ENCODE data around the gene HK1. TPM values are rescaled to one million over a fixed set of nuclear protein-coding genes. Genes with fewer than 3 reads are reported as not detected.

HK1 gene
- total RNA-seq: 100 to 1,000 TPM; 186 to 228 TPM

DNA sequence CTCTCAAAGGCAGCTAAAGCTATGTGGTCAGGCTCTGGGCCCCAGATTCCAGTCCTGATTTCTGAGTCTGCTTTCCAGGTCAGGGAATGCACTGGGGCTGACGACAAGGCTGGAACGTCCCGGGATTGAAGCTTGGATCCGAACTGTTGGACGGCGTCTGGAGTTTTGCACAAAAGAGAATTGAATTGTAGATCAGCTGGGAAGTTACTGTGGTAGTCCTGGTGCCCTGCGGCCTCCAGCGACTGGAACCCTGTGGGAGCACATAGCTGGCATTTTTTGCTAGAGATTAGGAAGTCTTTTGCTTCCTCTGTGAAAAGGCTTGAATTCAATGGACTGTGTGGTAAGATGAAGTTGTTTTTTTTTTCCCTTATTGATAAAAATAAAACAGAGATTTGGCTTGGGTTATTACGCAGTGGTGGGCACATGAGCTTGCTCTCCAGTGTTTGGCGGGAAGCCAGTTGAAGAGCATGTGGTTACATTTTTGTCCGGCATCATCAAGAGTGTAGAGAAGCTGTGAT is at the start of gene HK1:
TSS of gene HK1 (plus strand) at position 51 of the 518 bp plus-strand sequence.
- Histone ChIP-seq H3K9me3 (no peaks in the 10 kb centered on the region), H3K27me3 (no peaks in the 10 kb centered on the region), H3K27ac (peak within 1 kb of the TSS in 1 of 2 donors; percentile 58), H3K36me3 (no peaks in the 10 kb centered on the region), H3K4me3 (no peak within 1 kb of the TSS), H3K4me1 (peaks cover 0 to 24% of the 10 kb centered on the region in 2 donors)
- no peak for DNase-seq (ENCODE audit: low spot score)
- TF ChIP-seq, protein P1, sequence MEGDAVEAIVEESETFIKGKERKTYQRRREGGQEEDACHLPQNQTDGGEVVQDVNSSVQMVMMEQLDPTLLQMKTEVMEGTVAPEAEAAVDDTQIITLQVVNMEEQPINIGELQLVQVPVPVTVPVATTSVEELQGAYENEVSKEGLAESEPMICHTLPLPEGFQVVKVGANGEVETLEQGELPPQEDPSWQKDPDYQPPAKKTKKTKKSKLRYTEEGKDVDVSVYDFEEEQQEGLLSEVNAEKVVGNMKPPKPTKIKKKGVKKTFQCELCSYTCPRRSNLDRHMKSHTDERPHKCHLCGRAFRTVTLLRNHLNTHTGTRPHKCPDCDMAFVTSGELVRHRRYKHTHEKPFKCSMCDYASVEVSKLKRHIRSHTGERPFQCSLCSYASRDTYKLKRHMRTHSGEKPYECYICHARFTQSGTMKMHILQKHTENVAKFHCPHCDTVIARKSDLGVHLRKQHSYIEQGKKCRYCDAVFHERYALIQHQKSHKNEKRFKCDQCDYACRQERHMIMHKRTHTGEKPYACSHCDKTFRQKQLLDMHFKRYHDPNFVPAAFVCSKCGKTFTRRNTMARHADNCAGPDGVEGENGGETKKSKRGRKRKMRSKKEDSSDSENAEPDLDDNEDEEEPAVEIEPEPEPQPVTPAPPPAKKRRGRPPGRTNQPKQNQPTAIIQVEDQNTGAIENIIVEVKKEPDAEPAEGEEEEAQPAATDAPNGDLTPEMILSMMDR (IDR thresholded peaks at IDR 0.05): no peak

DNA sequence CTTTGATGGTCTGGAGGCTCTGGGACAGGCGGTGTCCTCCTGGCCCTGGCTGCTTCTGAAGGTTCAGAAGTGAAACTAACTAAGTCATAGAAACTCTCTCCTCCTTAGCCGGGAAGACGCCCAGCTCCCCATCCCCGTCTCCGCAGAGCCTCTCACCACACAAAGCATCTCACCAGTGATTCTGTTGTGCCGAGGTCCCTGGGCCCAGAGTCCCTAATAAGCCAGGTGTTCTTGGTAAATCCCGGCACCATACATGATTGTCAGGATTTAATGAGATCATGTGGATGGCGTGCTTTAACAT is 48.7 kb upstream of the HK1 start:
- Histone ChIP-seq H3K9me3 (no peaks in the 10 kb centered on the region), H3K4me1 (peaks cover 0 to 10% of the 10 kb centered on the region in 2 donors), H3K36me3 (no peaks in the 10 kb centered on the region), H3K4me3 (no peak overlapping the region), H3K27ac (no peak overlapping the region), H3K27me3 (no peaks in the 10 kb centered on the region)
- TF ChIP-seq, protein P1 (IDR thresholded peaks at IDR 0.05): no peak
- no peak for DNase-seq (ENCODE audit: low spot score)

DNA sequence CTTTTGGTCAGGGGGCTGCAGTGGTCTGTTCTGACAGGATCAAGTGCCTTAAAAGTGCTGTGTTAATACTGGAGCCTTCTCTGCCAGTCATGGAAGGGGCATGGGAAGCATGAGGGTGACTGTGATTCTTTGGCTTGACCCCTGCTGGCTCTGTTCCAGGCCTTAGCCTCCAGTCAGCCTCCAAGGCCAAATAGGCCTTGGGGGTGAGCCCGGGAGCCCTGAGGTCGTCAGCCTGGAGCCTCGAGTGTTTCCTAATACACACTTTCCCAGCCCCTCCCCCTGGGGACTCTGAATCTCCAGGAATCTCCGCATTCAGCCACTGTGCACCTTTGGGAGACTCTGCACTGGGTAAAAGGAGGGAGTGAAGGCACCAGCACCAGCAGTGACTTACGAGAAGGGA is 48.2 kb upstream of the HK1 start:
- H3K36me3 ChIP-seq: no peaks in the 10 kb centered on the region
- TF ChIP-seq, protein P1 (IDR thresholded peaks at IDR 0.05): no peak
- no peaks in the 10 kb centered on the region for H3K9me3 ChIP-seq
- H3K27me3 ChIP-seq: no peaks in the 10 kb centered on the region
- H3K27ac ChIP-seq: no peak overlapping the region
- peaks cover 0 to 10% of the 10 kb centered on the region in 2 donors for H3K4me1 ChIP-seq
- no peak overlapping the region for H3K4me3 ChIP-seq
- DNase-seq (ENCODE audit: low spot score): no peak

DNA sequence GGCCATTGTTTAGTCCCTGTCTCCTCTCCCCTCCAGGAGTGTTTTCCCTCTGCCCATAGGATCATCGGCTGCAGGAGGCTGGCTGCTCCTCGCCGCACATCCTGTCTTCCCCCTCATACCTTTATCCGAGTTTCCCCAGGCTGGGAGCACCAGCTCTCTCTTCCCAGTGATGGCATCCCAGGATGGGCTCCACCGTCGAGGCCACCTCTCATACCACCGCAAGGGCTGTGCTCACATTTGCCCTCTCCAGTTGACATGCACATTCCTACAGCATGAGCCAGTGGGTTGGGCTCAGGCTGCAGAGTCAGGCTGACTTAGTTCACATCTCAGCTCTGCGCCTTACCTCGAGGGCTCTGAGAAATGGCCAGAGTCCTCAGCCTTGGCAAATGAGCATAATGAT is 46.0 kb upstream of the HK1 start:
- Histone ChIP-seq H3K9me3 (no peaks in the 10 kb centered on the region), H3K27me3 (no peaks in the 10 kb centered on the region), H3K4me1 (peaks cover 0 to 10% of the 10 kb centered on the region in 2 donors), H3K36me3 (no peaks in the 10 kb centered on the region), H3K4me3 (no peak overlapping the region), H3K27ac (no peak overlapping the region)
- TF ChIP-seq, protein P1 (IDR thresholded peaks at IDR 0.05): no peak
- DNase-seq (ENCODE audit: low spot score): no peak

DNA sequence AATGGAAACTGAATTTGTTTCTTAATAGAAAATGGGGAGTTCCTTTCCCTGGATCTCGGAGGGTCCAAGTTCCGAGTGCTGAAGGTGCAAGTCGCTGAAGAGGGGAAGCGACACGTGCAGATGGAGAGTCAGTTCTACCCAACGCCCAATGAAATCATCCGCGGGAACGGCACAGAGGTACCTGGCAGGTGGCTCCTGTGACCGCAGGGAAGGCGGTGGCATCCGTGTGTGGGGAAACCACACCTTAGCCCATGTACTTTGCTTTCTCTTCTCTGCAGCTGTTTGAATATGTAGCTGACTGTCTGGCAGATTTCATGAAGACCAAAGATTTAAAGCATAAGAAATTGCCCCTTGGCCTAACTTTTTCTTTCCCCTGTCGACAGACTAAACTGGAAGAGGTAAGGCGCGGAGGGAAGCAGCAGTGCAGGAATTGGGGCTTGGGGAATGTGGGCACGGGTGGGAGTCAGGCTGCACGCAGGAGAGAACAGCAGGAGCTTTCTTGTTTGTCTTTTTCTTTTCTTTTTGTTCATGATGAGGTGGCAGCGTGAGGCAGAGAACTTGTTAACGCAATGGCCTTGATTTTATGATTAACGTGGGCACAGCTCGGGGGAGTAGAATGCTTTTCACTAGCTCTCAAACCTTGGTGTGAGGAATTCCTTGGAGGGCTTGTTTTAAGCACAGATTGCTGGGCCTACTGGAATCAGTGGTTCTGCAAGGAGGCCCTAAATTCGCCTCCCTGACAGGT is 45.4 kb upstream of the HK1 start:
- Histone ChIP-seq H3K27ac (no peak overlapping the region), H3K4me3 (no peak overlapping the region), H3K27me3 (no peaks in the 10 kb centered on the region), H3K36me3 (no peaks in the 10 kb centered on the region), H3K4me1 (peaks cover 0 to 10% of the 10 kb centered on the region in 2 donors), H3K9me3 (no peaks in the 10 kb centered on the region)
- TF ChIP-seq, protein P1 (IDR thresholded peaks at IDR 0.05): no peak
- no peak for DNase-seq (ENCODE audit: low spot score)

DNA sequence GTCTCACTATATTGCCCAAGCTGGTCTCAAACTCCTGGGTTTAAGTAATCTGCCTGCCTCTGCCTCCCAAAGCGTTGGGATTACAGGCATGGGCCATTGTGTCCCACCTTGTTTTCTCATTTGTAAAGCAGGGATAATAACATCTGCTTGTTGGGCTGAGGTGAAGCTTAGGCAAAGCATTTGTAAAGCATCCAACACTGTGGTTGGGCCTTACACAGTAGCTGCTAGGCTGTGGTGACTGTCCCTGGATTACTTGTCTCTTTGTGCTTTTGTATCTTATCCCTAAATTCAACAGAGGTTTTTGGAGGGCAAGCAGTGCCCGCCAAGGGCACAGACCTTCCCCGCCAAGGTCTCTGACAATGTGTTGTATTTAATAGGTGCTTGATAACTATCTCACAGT is 43.8 kb upstream of the HK1 start:
- Histone ChIP-seq H3K4me3 (no peak overlapping the region), H3K4me1 (peaks cover 0 to 5% of the 10 kb centered on the region in 2 donors), H3K27ac (no peak overlapping the region), H3K9me3 (no peaks in the 10 kb centered on the region), H3K27me3 (no peaks in the 10 kb centered on the region), H3K36me3 (no peaks in the 10 kb centered on the region)
- TF ChIP-seq, protein P1 (IDR thresholded peaks at IDR 0.05): no peak
- DNase-seq (ENCODE audit: low spot score): no peak
